Omental fat pad (tissue), 4 donors: ENCODE data around the gene TRIM72. TPM values are rescaled to one million over a fixed set of nuclear protein-coding genes. Genes with fewer than 3 reads are reported as not detected.

Experiments
- ATAC-seq: fragments of 150-250 bp; one replicate; pipeline ENCODE4 v1.9.1; 2016; ENCODE audit warnings: mild to moderate bottlenecking, moderate library complexity; ENCODE audit not compliant: low FRiP score
- DNase-seq: peaks from one replicate; pipeline ENCODE4 v3.0.0-alpha.2; 2019; ENCODE audit warnings: low spot score
- CTCF ChIP-seq, 3 donors: fragments of 450-650 bp; IDR thresholded peaks; one replicate each; pipeline ENCODE4 v1.5.1; 2016 to 2017; ENCODE audit warnings: antibody characterized with exemption in 3 of 3, mild to moderate bottlenecking in 3 of 3, moderate library complexity in 2 of 3
- total RNA-seq, 4 donors: library from RNA; depleted of rRNA; stranded (reverse); fragments of >200 nt; gene quantifications; one replicate each; pipeline ENCODE4 v1.1.0, GENCODE V29; 2016

TRIM72 gene
- total RNA-seq, 4 donors from 2014 or later = 0.28 TPM; not detected in 3

- no peak for ATAC-seq
- no peak for TF ChIP-seq CTCF (IDR thresholded peaks at IDR 0.05)
- DNase-seq = no peak
Measured at GRCh38 chr16:31217136-31217530, 3.2 kb downstream of the TRIM72 start.

GRCh38 chr16:31219154-31219741, 5.3 kb downstream of the TRIM72 start:
- ATAC-seq (no peak), DNase-seq (no peak)
- TF ChIP-seq CTCF (IDR thresholded peaks at IDR 0.05) = no peak

- TF ChIP-seq CTCF (IDR thresholded peaks at IDR 0.05) = no peak
- ATAC-seq = no peak
Measured at GRCh38 chr16:31221357-31222160, 7.6 kb downstream of the TRIM72 start.

GRCh38 chr16:31223044-31223443, 9.1 kb downstream of the TRIM72 start:
- TF ChIP-seq CTCF (IDR thresholded peaks at IDR 0.05) = no peak
- DNase-seq = no peak
- ATAC-seq = no peak

More at GRCh38 chr16:31221357-31222160, 7.6 kb downstream of the TRIM72 start:
- no peak for DNase-seq

GRCh38 chr16:31224092-31224955, 10.4 kb downstream of the TRIM72 start:
- DNase-seq (no peak), ATAC-seq (no peak)
- TF ChIP-seq CTCF (IDR thresholded peaks at IDR 0.05) = no peak

- no peak for DNase-seq
- ATAC-seq = no peak
- no peak for TF ChIP-seq CTCF (IDR thresholded peaks at IDR 0.05)
Measured at GRCh38 chr16:31225193-31225592, 11.3 kb downstream of the TRIM72 start.
